Thoracic aorta (tissue), 2 donors: ENCODE results near the gene MLLT10. TPM values are rescaled to one million over a fixed set of nuclear protein-coding genes. Genes with fewer than 3 reads are reported as not detected.

ENCODE experiments used
- ATAC-seq: fragments of 150-250 bp; one replicate; pipeline ENCODE4 v1.8.0; 2017; ENCODE audit warnings: low read depth; ENCODE audit not compliant: insufficient number of reproducible peaks, low FRiP score
- DNase-seq: peaks from one replicate; pipeline ENCODE4 v3.0.0-alpha.2; 2020; ENCODE audit warnings: low spot score
- H3K27ac ChIP-seq, 2 donors: fragments of 200-600 bp; sonication (generic); 1 replicate in 1 of 2; 2 replicates in 1 of 2; pipeline ENCODE4 v1.5.1; 2016; ENCODE audit warnings: mild to moderate bottlenecking in 2 of 2, moderate library complexity in 2 of 2
- H3K27me3 ChIP-seq: fragments of 200-600 bp; sonication (generic); replicated peaks from 2 replicates; pipeline ENCODE4 v1.6.0; 2016; ENCODE audit warnings: mild to moderate bottlenecking; ENCODE audit not compliant: insufficient read depth
- H3K36me3 ChIP-seq: fragments of 200-600 bp; sonication (generic); one replicate; pipeline ENCODE4 v1.5.1; 2016
- H3K4me1 ChIP-seq, 2 donors: fragments of 200-600 bp; sonication (generic); 1 replicate in 1 of 2; 2 replicates in 1 of 2; pipeline versions ENCODE4 v1.5.1 to v1.6.0; 2016; ENCODE audit warnings: low read depth in 2 of 2, mild to moderate bottlenecking in 1 of 2; ENCODE audit not compliant: control insufficient read depth in 1 of 2
- H3K4me3 ChIP-seq: fragments of 200-600 bp; sonication (generic); 2 replicates; pipeline ENCODE4 v1.5.1; 2016; ENCODE audit warnings: mild to moderate bottlenecking
- H3K9me3 ChIP-seq: fragments of 200-600 bp; sonication (generic); 2 replicates; pipeline ENCODE4 v1.5.1; 2016
- CTCF ChIP-seq: fragments of 200-600 bp; sonication (generic); IDR thresholded peaks from one replicate; pipeline ENCODE4 v1.5.1; 2019; ENCODE audit warnings: antibody characterized with exemption
- total RNA-seq, 2 donors: library from RNA; depleted of rRNA; stranded (reverse); fragments of >200 nt; gene quantifications; one replicate each; pipeline versions ENCODE4 v1.1.0 to v1.2.3, GENCODE V29; 2016

MLLT10 gene
- total RNA-seq, 2 donors from 2014 or later = 35.1 to 54.7 TPM

GRCh38 chr10:21518149-21518640 lies 15.8 kb upstream of the MLLT10 start:
- Histone ChIP-seq H3K27ac (peak overlapping the region; percentile 61 to 65), H3K4me3 (peak overlapping the region; percentile 76), H3K27me3 (no peaks in the 10 kb centered on the region), H3K9me3 (no peaks in the 10 kb centered on the region), H3K4me1 (peaks cover 9 to 35% of the 10 kb centered on the region in 2 donors), H3K36me3 (no peaks in the 10 kb centered on the region)
- DNase-seq (no peak), ATAC-seq (no peak)
- TF ChIP-seq CTCF = no peak

- H3K27me3 ChIP-seq = no peaks in the 10 kb centered on the region
- DNase-seq = no peak
- peak overlapping the region; percentile 76 for H3K4me3 ChIP-seq
- no peak for ATAC-seq
- no peak for TF ChIP-seq CTCF
- H3K27ac ChIP-seq = peak overlapping the region; percentile 61 to 65
- H3K9me3 ChIP-seq = no peaks in the 10 kb centered on the region
- H3K36me3 ChIP-seq = no peaks in the 10 kb centered on the region
- H3K4me1 ChIP-seq = peaks cover 9 to 39% of the 10 kb centered on the region in 2 donors
Observed at GRCh38 chr10:21518641-21519396, 15.2 kb upstream of the MLLT10 start.

GRCh38 chr10:21519397-21519933 lies 14.6 kb upstream of the MLLT10 start:
- no peak for TF ChIP-seq CTCF
- Histone ChIP-seq H3K27ac (peak overlapping the region; percentile 61 to 65), H3K36me3 (no peaks in the 10 kb centered on the region), H3K27me3 (no peaks in the 10 kb centered on the region), H3K9me3 (no peaks in the 10 kb centered on the region), H3K4me1 (peaks cover 9 to 43% of the 10 kb centered on the region in 2 donors), H3K4me3 (peak overlapping the region; percentile 76)
- DNase-seq (no peak), ATAC-seq (no peak)

GRCh38 chr10:21519941-21520436 lies 14.0 kb upstream of the MLLT10 start:
- ATAC-seq = no peak
- no peak for DNase-seq
- no peaks in the 10 kb centered on the region for H3K9me3 ChIP-seq
- H3K27ac ChIP-seq = peak overlapping the region; percentile 61 to 65
- H3K4me3 ChIP-seq = peak overlapping the region; percentile 76
- H3K36me3 ChIP-seq = no peaks in the 10 kb centered on the region
- H3K4me1 ChIP-seq = peaks cover 9 to 43% of the 10 kb centered on the region in 2 donors
- no peaks in the 10 kb centered on the region for H3K27me3 ChIP-seq
- no peak for TF ChIP-seq CTCF

- Histone ChIP-seq H3K27ac (peak overlapping the region; percentile 40 to 42), H3K27me3 (no peaks in the 10 kb centered on the region), H3K4me1 (peaks cover 9 to 41% of the 10 kb centered on the region in 2 donors), H3K9me3 (no peaks in the 10 kb centered on the region), H3K4me3 (peak overlapping the region; percentile 76), H3K36me3 (no peaks in the 10 kb centered on the region)
- ATAC-seq (no peak), DNase-seq (no peak)
- TF ChIP-seq CTCF = no peak
Observed at GRCh38 chr10:21520509-21520908, 13.5 kb upstream of the MLLT10 start.
